Uterus (tissue), 4 donors: ENCODE data around the gene KRTAP4-4. TPM values are rescaled to one million over a fixed set of nuclear protein-coding genes. Genes with fewer than 3 reads are reported as not detected.
"Not testable (repeated sequence)": the region's sequence is repeated elsewhere in the genome, so short reads cannot be mapped to it uniquely, and the experiment has no call there.

Experiments used
- DNase-seq, 2 donors: peaks; one replicate each; pipeline ENCODE4 v3.0.0-alpha.2; 2019 to 2020
- H3K27ac ChIP-seq, 2 donors: fragments of 200-600 bp; sonication (generic); 1 replicate in 1 of 2; 2 replicates in 1 of 2; pipeline ENCODE4 v1.5.1; 2016 to 2018
- H3K27me3 ChIP-seq, 2 donors: fragments of 200-600 bp; sonication (generic); one replicate each; pipeline ENCODE4 v1.5.1; 2018 to 2019; ENCODE audit warnings: control low read depth in 1 of 2
- H3K36me3 ChIP-seq, 2 donors: fragments of 200-600 bp; sonication (generic); one replicate each; pipeline ENCODE4 v1.5.1; 2019; ENCODE audit warnings: control low read depth in 1 of 2
- H3K4me1 ChIP-seq, 2 donors: fragments of 200-600 bp; sonication (generic); one replicate each; pipeline ENCODE4 v1.5.1; 2018 to 2019; ENCODE audit warnings: control low read depth in 1 of 2
- H3K4me3 ChIP-seq, 2 donors: fragments of 200-600 bp; sonication (generic); 1 replicate in 1 of 2; 2 replicates in 1 of 2; pipeline ENCODE4 v1.5.1; 2018 to 2019; ENCODE audit warnings: mild to moderate bottlenecking in 1 of 2
- H3K9me3 ChIP-seq, 2 donors: fragments of 200-600 bp; sonication (generic); one replicate each; pipeline ENCODE4 v1.5.1; 2019; ENCODE audit warnings: control low read depth in 1 of 2
- CTCF ChIP-seq, 4 experiments: fragments of 200-600 bp in 2 of 4; fragments of 450-650 bp in 2 of 4; sonication (generic) in 2 of 4; IDR thresholded peaks; one replicate each; pipeline ENCODE4 v1.5.1; 2016 to 2019; ENCODE audit warnings: antibody characterized with exemption in 4 of 4, mild to moderate bottlenecking in 2 of 4, moderate library complexity in 1 of 4
- POLR2A ChIP-seq, 2 donors: fragments of 450-650 bp; IDR thresholded peaks; one replicate each; pipeline ENCODE4 v1.6.1; 2016; ENCODE audit warnings: antibody characterized with exemption in 2 of 2, mild to moderate bottlenecking in 1 of 2, moderate library complexity in 1 of 2
- intact Hi-C: fragments of 100-400 bp; cut with DNase I; formaldehyde crosslinking; loops from one replicate; pipeline ENCODE4 v1.15.1; 2023; ENCODE audit warnings: low total_unique reads
- total RNA-seq, 4 donors: library from RNA; depleted of rRNA in 3 of 4; stranded (reverse); fragments of >200 nt in 3 of 4; gene quantifications; one replicate each; pipeline versions ENCODE4 v1.1.0 to v1.2.4, GENCODE V29; 2014 to 2023
- donor health status: DM: yes; HTN: yes; CAD: no.

KRTAP4-4 gene
- total RNA-seq, 4 donors from 2014 or later = not detected

DNA sequence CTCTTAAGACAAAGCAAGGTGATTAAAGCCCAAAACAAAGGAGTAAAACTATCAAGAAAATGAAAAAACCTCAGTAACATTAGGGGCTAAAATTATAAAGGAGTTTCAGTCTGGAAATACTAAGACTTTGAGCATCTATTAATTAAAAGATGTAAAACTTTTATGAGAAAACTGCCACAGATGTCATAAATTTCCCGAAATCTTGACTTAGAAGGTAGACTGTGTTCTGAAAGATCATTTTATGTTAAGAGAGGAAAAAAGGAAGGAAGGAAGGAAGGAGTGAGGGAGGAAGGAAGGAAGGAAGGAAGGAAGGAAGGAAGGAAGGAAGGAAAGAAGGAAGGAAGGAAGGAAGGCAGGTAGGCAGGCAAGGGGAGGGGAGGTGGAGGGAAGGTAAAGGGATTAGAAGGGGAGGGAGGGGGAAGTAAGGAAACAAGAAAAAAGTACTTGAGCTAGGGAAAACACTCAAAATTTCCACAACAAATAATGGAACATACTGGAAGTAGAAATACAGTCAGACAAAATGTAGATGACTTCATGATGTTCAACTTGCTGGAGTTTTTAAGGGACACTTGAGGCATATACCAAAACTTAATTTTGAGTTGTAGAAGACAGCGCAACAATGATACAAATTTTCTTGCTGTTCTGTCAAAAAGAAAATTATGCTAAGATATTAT, 12.9 kb downstream of the KRTAP4-4 start:
- intact Hi-C loops = no loop called here
- TF ChIP-seq CTCF (IDR thresholded peaks at IDR 0.05) = no peak

DNA sequence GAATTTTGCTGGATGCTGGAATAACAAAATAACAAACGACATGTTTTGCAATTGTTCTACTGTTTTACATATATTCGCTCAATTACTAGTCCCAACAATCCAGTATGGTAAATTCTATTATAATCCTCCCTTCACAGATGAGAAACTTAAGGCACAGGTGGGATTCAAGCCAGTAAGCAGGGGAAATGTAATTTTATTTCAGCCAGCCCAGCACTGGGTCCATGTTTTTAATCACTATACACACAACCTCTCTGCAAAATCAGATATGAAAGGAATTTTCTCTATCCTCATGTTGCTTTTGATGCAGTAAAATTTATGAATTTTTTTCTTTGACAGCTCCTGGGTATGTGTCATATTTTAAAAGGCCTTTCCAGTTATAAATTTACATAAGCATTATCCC, 15.3 kb downstream of the KRTAP4-4 start:
- intact Hi-C loops = no loop called here

More for the DNA sequence above, 12.9 kb downstream of the KRTAP4-4 start:
- no peak overlapping the region for H3K27ac ChIP-seq
- no peaks in the 10 kb centered on the region for H3K27me3 ChIP-seq
- no peaks in the 10 kb centered on the region for H3K4me1 ChIP-seq
- no peaks in the 10 kb centered on the region for H3K36me3 ChIP-seq
- no peak overlapping the region for H3K4me3 ChIP-seq
- DNase-seq = no peak
- H3K9me3 ChIP-seq = no peaks in the 10 kb centered on the region

GRCh38 chr17:41144846-41145245, 15.7 kb downstream of the KRTAP4-4 start:
- no peak overlapping the region for H3K4me3 ChIP-seq
- H3K36me3 ChIP-seq = no peaks in the 10 kb centered on the region
- H3K9me3 ChIP-seq = no peaks in the 10 kb centered on the region
- no peaks in the 10 kb centered on the region for H3K4me1 ChIP-seq
- DNase-seq = no peak
- TF ChIP-seq POLR2A (IDR thresholded peaks at IDR 0.05) = no peak
- TF ChIP-seq CTCF (IDR thresholded peaks at IDR 0.05) = no peak
- no peaks in the 10 kb centered on the region for H3K27me3 ChIP-seq
- intact Hi-C loops = no loop called here
- no peak overlapping the region for H3K27ac ChIP-seq

More for the DNA sequence above, 15.3 kb downstream of the KRTAP4-4 start:
- Histone ChIP-seq H3K27me3 (no peaks in the 10 kb centered on the region), H3K4me3 (no peak overlapping the region), H3K27ac (no peak overlapping the region), H3K4me1 (no peaks in the 10 kb centered on the region), H3K9me3 (no peaks in the 10 kb centered on the region), H3K36me3 (no peaks in the 10 kb centered on the region)
- no peak for DNase-seq
- TF ChIP-seq POLR2A (IDR thresholded peaks at IDR 0.05) (no peak), CTCF (IDR thresholded peaks at IDR 0.05) (no peak)

DNA sequence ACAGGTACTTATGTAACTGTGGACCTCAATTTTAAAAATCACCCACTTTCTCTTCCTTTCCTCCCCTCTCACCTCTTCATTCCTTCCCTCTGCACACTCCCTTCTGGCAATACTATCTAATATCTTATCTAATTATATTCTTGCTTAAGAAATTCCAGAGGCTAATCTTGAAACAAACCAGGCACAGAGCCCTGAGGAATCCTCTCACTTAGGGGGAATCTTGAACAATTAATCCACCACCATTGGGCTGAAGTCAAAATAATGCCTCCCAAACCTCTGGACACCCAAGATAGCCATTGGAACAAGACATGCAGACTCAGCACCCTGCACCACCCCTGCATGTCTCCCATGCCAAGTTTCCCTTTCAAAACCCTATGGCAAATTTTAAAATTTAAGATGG, 19.2 kb downstream of the KRTAP4-4 start:
- Histone ChIP-seq H3K27ac (no peak overlapping the region), H3K9me3 (no peaks in the 10 kb centered on the region), H3K4me1 (no peaks in the 10 kb centered on the region), H3K36me3 (no peaks in the 10 kb centered on the region), H3K27me3 (no peaks in the 10 kb centered on the region), H3K4me3 (no peak overlapping the region)
- no peak for DNase-seq
- intact Hi-C loops = no loop called here
- TF ChIP-seq CTCF (IDR thresholded peaks at IDR 0.05) (no peak), POLR2A (IDR thresholded peaks at IDR 0.05) (no peak)

GRCh38 chr17:41140360-41141131, 20.0 kb downstream of the KRTAP4-4 start, which contains the start of gene KRTAP4-6:
Gene KRTAP4-6 (minus strand): TSS chr17:41140544. CDS start chr17:41140487, 57 bp downstream.
- Histone ChIP-seq H3K4me1 (no peaks in the 10 kb centered on the region), H3K27ac (no peak within 1 kb of the TSS), H3K27me3 (no peaks in the 10 kb centered on the region), H3K4me3 (no peak within 1 kb of the TSS), H3K36me3 (no peaks in the 10 kb centered on the region), H3K9me3 (no peaks in the 10 kb centered on the region)
- intact Hi-C loops = no loop called here
- no peak for DNase-seq
- TF ChIP-seq POLR2A (IDR thresholded peaks at IDR 0.05) (no peak), CTCF (IDR thresholded peaks at IDR 0.05) (no peak)

DNA sequence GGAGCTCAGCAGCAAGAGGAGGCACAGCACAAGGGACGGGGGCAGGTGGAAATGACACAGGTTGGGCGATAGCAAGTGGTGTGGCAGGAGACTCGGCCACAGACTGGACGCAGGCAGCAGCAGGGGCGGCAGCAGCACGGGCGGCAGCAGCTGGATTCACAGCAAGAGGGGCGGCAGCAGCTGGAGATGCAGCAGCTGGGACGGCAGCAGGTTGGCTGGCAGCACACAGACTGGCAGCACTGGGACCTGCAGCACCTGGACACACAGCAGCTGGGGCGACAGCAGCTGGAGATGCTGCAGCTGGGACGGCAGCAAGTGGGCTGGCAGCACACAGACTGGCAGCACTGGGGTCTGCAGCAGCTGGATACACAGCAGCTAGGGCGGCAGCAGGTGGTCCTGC, 20.7 kb downstream of the KRTAP4-4 start:
- DNase-seq, H3K36me3 ChIP-seq, H3K27ac ChIP-seq, H3K4me3 ChIP-seq, H3K9me3 ChIP-seq, H3K27me3 ChIP-seq, H3K4me1 ChIP-seq, intact Hi-C loops: not testable (repeated sequence)
